Measurements from ENCODE around the gene SPOCK2.

DNA sequence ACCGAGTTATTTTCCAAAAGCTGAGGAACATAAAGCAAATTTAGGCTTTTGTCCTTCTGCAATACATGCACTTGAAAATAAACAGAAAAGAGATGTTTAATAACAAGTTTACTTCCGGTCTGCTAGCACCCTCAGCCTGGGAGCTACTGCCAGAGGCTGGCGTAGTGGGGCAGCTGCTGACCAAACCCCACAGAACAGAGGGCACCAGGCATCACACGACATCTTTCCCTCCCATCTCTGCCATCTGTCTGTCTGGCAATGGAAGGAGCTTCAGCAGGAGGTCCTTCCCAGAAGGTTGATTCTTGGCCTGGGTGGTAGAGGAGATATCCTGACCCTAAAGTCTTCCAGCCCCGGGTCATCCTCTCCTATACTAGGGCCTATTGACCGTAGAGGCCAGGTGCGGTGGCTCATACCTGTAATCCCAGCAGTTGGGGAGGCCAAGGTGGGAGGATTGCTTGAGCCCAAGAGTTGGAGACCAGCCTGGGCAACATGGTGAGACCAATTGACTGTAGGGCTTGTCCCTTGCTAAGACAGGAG is 76.3 kb downstream of the SPOCK2 start:
- TF ChIP-seq EZH2phosphoT487 (IDR thresholded peaks at IDR 0.05; ENCODE audit: borderline replicate concordance), result no peak
- TF ChIP-seq, protein P1, sequence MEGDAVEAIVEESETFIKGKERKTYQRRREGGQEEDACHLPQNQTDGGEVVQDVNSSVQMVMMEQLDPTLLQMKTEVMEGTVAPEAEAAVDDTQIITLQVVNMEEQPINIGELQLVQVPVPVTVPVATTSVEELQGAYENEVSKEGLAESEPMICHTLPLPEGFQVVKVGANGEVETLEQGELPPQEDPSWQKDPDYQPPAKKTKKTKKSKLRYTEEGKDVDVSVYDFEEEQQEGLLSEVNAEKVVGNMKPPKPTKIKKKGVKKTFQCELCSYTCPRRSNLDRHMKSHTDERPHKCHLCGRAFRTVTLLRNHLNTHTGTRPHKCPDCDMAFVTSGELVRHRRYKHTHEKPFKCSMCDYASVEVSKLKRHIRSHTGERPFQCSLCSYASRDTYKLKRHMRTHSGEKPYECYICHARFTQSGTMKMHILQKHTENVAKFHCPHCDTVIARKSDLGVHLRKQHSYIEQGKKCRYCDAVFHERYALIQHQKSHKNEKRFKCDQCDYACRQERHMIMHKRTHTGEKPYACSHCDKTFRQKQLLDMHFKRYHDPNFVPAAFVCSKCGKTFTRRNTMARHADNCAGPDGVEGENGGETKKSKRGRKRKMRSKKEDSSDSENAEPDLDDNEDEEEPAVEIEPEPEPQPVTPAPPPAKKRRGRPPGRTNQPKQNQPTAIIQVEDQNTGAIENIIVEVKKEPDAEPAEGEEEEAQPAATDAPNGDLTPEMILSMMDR (IDR thresholded peaks at IDR 0.05 in 2 of 3, conservative IDR thresholded peaks at IDR 0.05 in 1 of 3; ENCODE audit: borderline replicate concordance in 1 of 3, insufficient read depth in 1 of 3, low read depth in 2 of 3, low read length in 2 of 3), result no peak
- TF ChIP-seq, protein P2, sequence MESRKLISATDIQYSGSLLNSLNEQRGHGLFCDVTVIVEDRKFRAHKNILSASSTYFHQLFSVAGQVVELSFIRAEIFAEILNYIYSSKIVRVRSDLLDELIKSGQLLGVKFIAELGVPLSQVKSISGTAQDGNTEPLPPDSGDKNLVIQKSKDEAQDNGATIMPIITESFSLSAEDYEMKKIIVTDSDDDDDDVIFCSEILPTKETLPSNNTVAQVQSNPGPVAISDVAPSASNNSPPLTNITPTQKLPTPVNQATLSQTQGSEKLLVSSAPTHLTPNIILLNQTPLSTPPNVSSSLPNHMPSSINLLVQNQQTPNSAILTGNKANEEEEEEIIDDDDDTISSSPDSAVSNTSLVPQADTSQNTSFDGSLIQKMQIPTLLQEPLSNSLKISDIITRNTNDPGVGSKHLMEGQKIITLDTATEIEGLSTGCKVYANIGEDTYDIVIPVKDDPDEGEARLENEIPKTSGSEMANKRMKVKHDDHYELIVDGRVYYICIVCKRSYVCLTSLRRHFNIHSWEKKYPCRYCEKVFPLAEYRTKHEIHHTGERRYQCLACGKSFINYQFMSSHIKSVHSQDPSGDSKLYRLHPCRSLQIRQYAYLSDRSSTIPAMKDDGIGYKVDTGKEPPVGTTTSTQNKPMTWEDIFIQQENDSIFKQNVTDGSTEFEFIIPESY (IDR thresholded peaks at IDR 0.05; ENCODE audit: extremely low read depth, insufficient replicate concordance, low read length), result no peak
- no peak for TF ChIP-seq ZFX (IDR thresholded peaks at IDR 0.05)
- TF ChIP-seq EZH2 (IDR thresholded peaks at IDR 0.05), result no peak
